Adrenal gland (tissue), 12 donors: Measurements from ENCODE around the gene PDZRN3. TPM values are rescaled to one million over a fixed set of nuclear protein-coding genes. Genes with fewer than 3 reads are reported as not detected.

Experiments
- DNase-seq, 7 donors: peaks; one replicate each; pipeline ENCODE4 v3.0.0-alpha.2; 2019 to 2020
- H3K27ac ChIP-seq, 5 donors: fragments of 200-600 bp; sonication (generic) in 4 of 5; 1 replicate in 3 of 5; 2 replicates in 2 of 5; pipeline versions ENCODE4 v1.5.1 to v1.8.0; 2016 to 2020; ENCODE audit warnings: mild to moderate bottlenecking in 1 of 5
- H3K27me3 ChIP-seq: fragments of 200-600 bp; 2 replicates; pipeline ENCODE4 v1.8.0; 2021
- H3K36me3 ChIP-seq, 2 donors: fragments of 200-600 bp; replicated peaks in 1 of 2; 1 replicate in 1 of 2; 2 replicates in 1 of 2; pipeline versions ENCODE4 v1.5.1 to v1.8.0; 2018 to 2022
- H3K4me1 ChIP-seq, 2 donors: fragments of 200-600 bp; replicated peaks in 1 of 2; 1 replicate in 1 of 2; 2 replicates in 1 of 2; pipeline versions ENCODE4 v1.5.1 to v1.8.0; 2018 to 2021
- H3K4me3 ChIP-seq, 4 donors: fragments of 200-600 bp; sonication (generic) in 3 of 4; one replicate each; pipeline ENCODE4 v1.5.1; 2016 to 2018
- H3K9me3 ChIP-seq, 3 donors: fragments of 200-600 bp; sonication (generic) in 1 of 3; replicated peaks in 1 of 3; 1 replicate in 2 of 3; 2 replicates in 1 of 3; pipeline versions ENCODE4 v1.5.1 to v1.8.0; 2016 to 2021
- POLR2A ChIP-seq, 2 donors: fragments of 450-650 bp; IDR thresholded peaks; one replicate each; pipeline ENCODE4 v1.6.1; 2017; ENCODE audit warnings: antibody characterized with exemption in 2 of 2, mild to moderate bottlenecking in 2 of 2, moderate library complexity in 1 of 2
- WGBS, 4 donors: extraction: QIAGEN DNeasy Blood & Tissue Kit in 2 of 4; methylation state at CpG; one replicate each; pipeline versions ENCODE4 v1.1.5 to v1.1.7; 2013 to 2017; 5-methylcytosine and 5-hydroxymethylcytosine counted together
- intact Hi-C, 2 donors: fragments of 100-400 bp; cut with DNase I; formaldehyde crosslinking; loops; one replicate each; pipeline versions ENCODE4 v1.14.1 to v1.15.0; 2022 to 2023
- polyA plus RNA-seq, 3 donors: library from polyadenylated mRNA; stranded (reverse); fragments of 200-250 nt in 2 of 3; fragments of 350-450 nt in 1 of 3; fragmentation: Illumina TruSeq in 1 of 3; extraction: RNeasy Lipid Tissue Mini Kit (QIAGEN cat#74804) in 1 of 3; gene quantifications; one replicate each; pipeline ENCODE4 v1.2.3, GENCODE V29; 2013 to 2014
- total RNA-seq, 9 donors: library from RNA; depleted of rRNA in 4 of 9; stranded (reverse); fragments of >200 nt in 4 of 9; fragments of 120-200 nt in 1 of 9; fragmentation: NEBNext Ultra II Directional in 1 of 9; extraction: Animal tissue kit (Norgen Biotek cat#: 25700) in 1 of 9; gene quantifications; one replicate each; pipeline versions ENCODE4 v1.1.0 to v1.2.4, GENCODE V29; 2013 to 2023
- TF ChIP-seq, protein P1 (sequence below), 6 experiments: fragments of 450-650 bp in 4 of 6; fragments of 200-600 bp in 2 of 6; sonication (generic) in 1 of 6; IDR thresholded peaks; 1 replicate in 5 of 6; 2 replicates in 1 of 6; pipeline versions ENCODE4 v1.5.1 to v1.8.0; 2016 to 2021; ENCODE audit warnings: antibody characterized with exemption in 6 of 6, mild to moderate bottlenecking in 2 of 6, moderate library complexity in 1 of 6
- donor health status: healthy with polysubstance abuse.
- donor health status: Bipolar disorder and iron deficiency.
- donor health status: DM: yes; HTN: yes; CAD: no.
- donor health status: DM: no; HTN: no; CAD: no.
- donor health status: DM: no; HTN: no; CAD: no.
- donor health status: DM: yes; HTN: yes; CAD: no.

PDZRN3 gene
- total and polyA plus RNA-seq, 12 donors = 11.5 to 126 (median 64.1) TPM

DNA sequence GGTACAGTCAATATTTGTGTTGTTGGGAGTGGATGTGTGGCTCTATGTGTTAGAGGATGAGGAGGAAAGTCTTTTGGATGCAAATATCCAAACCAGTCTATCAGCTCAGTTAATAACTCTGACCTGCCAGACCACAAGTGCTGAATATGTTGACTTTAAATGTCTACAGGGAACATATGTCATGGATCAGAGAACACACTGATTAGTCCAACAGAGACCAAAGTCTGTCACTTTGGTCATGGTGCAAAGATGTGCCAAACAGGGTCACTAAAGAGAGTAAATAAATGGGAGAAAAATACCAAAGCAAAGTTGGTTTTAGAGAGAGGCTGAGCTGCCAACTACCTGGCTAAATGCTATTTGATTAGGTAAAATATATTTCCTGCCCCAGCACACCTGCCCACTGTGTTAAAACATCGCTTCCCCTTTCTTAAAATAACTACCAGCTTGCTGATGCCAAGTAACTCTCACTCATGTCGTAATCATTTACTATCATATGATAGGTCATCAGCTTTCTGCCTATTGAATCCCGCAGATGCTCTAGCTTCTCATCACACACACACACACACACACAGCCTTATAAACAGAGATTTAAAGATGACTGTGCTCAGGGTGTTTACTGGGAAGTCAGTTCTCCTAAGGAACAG lies 173.3 kb downstream of the PDZRN3 start:
- intact Hi-C loops = no loop called here
- no peak overlapping the region for H3K4me3 ChIP-seq
- peak overlapping the region in 1 of 5 donors; percentile 9 for H3K27ac ChIP-seq

DNA sequence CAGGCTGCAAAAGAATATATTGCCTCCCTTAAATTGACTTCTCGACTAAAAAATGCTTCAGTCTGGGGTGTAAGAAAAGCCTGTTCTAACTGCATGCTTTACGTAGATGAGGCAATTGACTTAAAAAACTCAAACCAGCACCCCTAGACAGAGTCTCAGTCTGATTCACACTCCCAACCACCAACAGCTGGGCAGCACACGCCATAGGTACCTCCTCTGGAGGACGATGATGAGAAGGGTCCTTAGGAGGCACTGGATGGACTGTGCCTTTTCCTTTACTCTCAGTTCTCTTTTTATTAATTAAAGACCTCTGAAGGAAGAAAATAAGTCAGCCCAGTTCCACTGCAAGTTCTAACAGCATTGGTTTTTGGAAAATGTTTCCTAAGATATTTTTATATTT lies 175.0 kb downstream of the PDZRN3 start:
- Histone ChIP-seq H3K4me1 (peaks cover 0 to 7% of the 10 kb centered on the region in 2 donors), H3K4me3 (no peak overlapping the region), H3K27ac (no peak overlapping the region), H3K36me3 (no peaks in the 10 kb centered on the region), H3K27me3 (no peaks in the 10 kb centered on the region), H3K9me3 (no peaks in the 10 kb centered on the region)
- DNase-seq = no peak
- TF ChIP-seq, protein P1, sequence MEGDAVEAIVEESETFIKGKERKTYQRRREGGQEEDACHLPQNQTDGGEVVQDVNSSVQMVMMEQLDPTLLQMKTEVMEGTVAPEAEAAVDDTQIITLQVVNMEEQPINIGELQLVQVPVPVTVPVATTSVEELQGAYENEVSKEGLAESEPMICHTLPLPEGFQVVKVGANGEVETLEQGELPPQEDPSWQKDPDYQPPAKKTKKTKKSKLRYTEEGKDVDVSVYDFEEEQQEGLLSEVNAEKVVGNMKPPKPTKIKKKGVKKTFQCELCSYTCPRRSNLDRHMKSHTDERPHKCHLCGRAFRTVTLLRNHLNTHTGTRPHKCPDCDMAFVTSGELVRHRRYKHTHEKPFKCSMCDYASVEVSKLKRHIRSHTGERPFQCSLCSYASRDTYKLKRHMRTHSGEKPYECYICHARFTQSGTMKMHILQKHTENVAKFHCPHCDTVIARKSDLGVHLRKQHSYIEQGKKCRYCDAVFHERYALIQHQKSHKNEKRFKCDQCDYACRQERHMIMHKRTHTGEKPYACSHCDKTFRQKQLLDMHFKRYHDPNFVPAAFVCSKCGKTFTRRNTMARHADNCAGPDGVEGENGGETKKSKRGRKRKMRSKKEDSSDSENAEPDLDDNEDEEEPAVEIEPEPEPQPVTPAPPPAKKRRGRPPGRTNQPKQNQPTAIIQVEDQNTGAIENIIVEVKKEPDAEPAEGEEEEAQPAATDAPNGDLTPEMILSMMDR (IDR thresholded peaks at IDR 0.05) = no peak
- no peak for TF ChIP-seq POLR2A (IDR thresholded peaks at IDR 0.05)
- intact Hi-C loops = no loop called here
- 65 to 70% (median 69%) methylated on average over 4 of the region's 4 CpGs for WGBS, 4 donors

More for the DNA sequence above, 173.3 kb downstream of the PDZRN3 start:
- Histone ChIP-seq H3K36me3 (no peaks in the 10 kb centered on the region), H3K4me1 (peaks cover 0 to 18% of the 10 kb centered on the region in 2 donors), H3K9me3 (no peaks in the 10 kb centered on the region), H3K27me3 (no peaks in the 10 kb centered on the region)
- WGBS, 4 donors = 51 to 68% (median 63%) methylated on average over 3 of the region's 3 CpGs
- TF ChIP-seq POLR2A (IDR thresholded peaks at IDR 0.05) = no peak
- TF ChIP-seq, protein P1 (IDR thresholded peaks at IDR 0.05) = no peak
- no peak for DNase-seq

DNA sequence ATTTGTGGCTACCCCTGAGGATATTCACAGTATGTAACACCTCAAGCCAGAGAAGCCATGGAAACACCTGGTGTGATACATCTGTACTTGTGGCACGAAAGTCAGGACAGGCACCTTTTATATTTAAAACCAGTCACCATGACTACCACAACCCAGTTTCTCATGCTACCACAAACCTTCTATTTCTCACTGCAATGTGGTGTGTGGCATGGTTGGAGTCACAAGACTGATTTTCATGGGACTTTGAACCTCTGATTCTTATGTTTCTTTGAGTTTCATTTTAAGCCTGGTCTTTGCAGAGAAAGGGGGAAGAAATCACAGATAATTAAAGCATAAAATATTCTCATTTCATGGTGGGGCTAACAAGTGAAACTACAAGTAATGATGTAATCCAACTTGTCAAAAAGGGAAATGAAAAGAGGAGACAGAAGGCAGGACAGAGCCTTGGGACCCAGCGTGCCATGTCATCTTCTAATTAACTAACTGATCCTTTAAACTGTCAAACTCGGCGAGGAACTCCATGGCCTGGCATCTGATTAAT lies 175.9 kb downstream of the PDZRN3 start:
- Histone ChIP-seq H3K27me3 (no peaks in the 10 kb centered on the region), H3K9me3 (no peaks in the 10 kb centered on the region), H3K4me3 (no peak overlapping the region), H3K4me1 (peaks cover 0 to 4% of the 10 kb centered on the region in 2 donors), H3K27ac (no peak overlapping the region), H3K36me3 (no peaks in the 10 kb centered on the region)
- no peak for DNase-seq
- intact Hi-C loops = no loop called here
- TF ChIP-seq, protein P1 (IDR thresholded peaks at IDR 0.05) = no peak
- no peak for TF ChIP-seq POLR2A (IDR thresholded peaks at IDR 0.05)
- 72 to 90% (median 76%) methylated on average over 4 of the region's 4 CpGs for WGBS, 4 donors

DNA sequence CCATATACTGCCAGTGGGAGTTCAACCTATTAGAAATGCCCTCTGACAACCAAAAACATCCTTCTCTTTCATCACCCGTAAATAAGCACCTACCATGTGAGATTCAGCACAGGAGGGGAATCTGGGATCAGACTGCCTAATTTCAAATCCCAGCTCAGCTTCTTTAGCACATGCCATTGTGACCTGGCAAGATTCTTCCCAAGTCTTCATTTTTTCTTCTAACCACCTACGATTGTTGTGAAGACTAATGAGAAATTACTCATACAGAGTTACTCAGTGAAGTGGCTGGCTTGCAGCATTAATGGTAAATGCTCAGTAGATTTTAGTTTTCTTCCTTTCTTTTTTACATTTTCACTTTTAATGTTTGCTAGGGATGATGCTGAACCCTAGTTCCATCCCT lies 176.7 kb downstream of the PDZRN3 start:
- TF ChIP-seq POLR2A (IDR thresholded peaks at IDR 0.05) = no peak
- TF ChIP-seq, protein P1 (IDR thresholded peaks at IDR 0.05) = no peak
- 68 to 87% (median 78%) methylated on average over 2 of the region's 2 CpGs for WGBS, 4 donors
- Histone ChIP-seq H3K4me3 (no peak overlapping the region), H3K4me1 (no peaks in the 10 kb centered on the region), H3K36me3 (no peaks in the 10 kb centered on the region), H3K27me3 (no peaks in the 10 kb centered on the region), H3K9me3 (no peaks in the 10 kb centered on the region), H3K27ac (no peak overlapping the region)
- DNase-seq = no peak
- intact Hi-C loops = no loop called here
